Stomach (tissue), 4 donors: ENCODE data around the gene PTOV1.

ENCODE experiments used
- POLR2A ChIP-seq, 4 donors: fragments of 450-650 bp; IDR thresholded peaks; one replicate each; pipeline ENCODE4 v1.6.1; 2016; ENCODE audit warnings: antibody characterized with exemption in 4 of 4, control low read depth in 2 of 4, mild to moderate bottlenecking in 1 of 4, moderate library complexity in 1 of 4
- TF ChIP-seq, protein P1 (sequence below), 7 experiments: fragments of 450-650 bp in 4 of 7; fragments of 200-600 bp in 3 of 7; sonication (generic) in 3 of 7; IDR thresholded peaks; one replicate each; pipeline ENCODE4 v1.5.1; 2016 to 2019; ENCODE audit warnings: antibody characterized with exemption in 7 of 7, control low read depth in 2 of 7, mild to moderate bottlenecking in 1 of 7

DNA sequence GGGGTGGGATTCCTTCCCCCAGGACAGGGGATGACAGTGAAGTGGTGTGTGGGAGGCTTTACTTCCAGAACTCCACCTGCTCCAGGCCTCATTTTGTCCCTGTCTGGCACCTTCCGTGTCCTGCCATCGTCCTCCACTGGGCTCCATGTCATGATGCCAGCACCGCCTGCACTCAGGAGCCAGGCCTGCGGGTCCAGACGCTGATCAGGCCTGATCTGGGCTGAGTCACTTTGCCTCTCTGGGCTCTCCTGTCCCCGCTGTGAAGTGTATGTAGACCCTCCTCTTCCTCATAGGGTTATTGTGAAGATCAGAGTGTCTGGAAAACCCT lies 47.5 kb upstream of the PTOV1 start:
- no peak for TF ChIP-seq POLR2A (IDR thresholded peaks at IDR 0.05)
- TF ChIP-seq, protein P1, sequence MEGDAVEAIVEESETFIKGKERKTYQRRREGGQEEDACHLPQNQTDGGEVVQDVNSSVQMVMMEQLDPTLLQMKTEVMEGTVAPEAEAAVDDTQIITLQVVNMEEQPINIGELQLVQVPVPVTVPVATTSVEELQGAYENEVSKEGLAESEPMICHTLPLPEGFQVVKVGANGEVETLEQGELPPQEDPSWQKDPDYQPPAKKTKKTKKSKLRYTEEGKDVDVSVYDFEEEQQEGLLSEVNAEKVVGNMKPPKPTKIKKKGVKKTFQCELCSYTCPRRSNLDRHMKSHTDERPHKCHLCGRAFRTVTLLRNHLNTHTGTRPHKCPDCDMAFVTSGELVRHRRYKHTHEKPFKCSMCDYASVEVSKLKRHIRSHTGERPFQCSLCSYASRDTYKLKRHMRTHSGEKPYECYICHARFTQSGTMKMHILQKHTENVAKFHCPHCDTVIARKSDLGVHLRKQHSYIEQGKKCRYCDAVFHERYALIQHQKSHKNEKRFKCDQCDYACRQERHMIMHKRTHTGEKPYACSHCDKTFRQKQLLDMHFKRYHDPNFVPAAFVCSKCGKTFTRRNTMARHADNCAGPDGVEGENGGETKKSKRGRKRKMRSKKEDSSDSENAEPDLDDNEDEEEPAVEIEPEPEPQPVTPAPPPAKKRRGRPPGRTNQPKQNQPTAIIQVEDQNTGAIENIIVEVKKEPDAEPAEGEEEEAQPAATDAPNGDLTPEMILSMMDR (IDR thresholded peaks at IDR 0.05): no peak
